Measurements from ENCODE around the gene NAA40. TPM values are rescaled to one million over a fixed set of nuclear protein-coding genes. Genes with fewer than 3 reads are reported as not detected.

The NAA40 gene
- polyA plus RNA-seq, 1 experiment, result 16.1 TPM

- ChIA-PET CTCF (interaction anchor here (0.6 to 1.5 kb wide), 2 partner anchors 9 to 157 kb away, joined by 3 read pairs; no protein-coding TSS in a partner anchor), POLR2A (no interaction called here)
- no peak for TF ChIP-seq CTCF (IDR thresholded peaks at IDR 0.05; ENCODE audit: insufficient read depth, low read depth, low read length)
- DNase-seq (ENCODE audit: low read depth), result no peak
- Histone ChIP-seq H3K27me3 (ENCODE audit: control insufficient read depth, insufficient read depth, low read length) (no peaks in the 10 kb centered on the region), H3K4me3 (ENCODE audit: low read depth, low read length) (no peak overlapping the region), H3K36me3 (ENCODE audit: control insufficient read depth, insufficient read depth, low read length) (peaks cover 24% of the 10 kb centered on the region)
Measured at GRCh38 chr11:63996512-63996911, 57.7 kb downstream of the NAA40 start.

GRCh38 chr11:63997104-63997700, 58.4 kb downstream of the NAA40 start:
- Histone ChIP-seq H3K27me3 (ENCODE audit: control insufficient read depth, insufficient read depth, low read length) (no peaks in the 10 kb centered on the region), H3K4me3 (ENCODE audit: low read depth, low read length) (no peak overlapping the region), H3K36me3 (ENCODE audit: control insufficient read depth, insufficient read depth, low read length) (peaks cover 24% of the 10 kb centered on the region)
- DNase-seq (ENCODE audit: low read depth), result no peak
- ChIA-PET CTCF (interaction anchor here (1.0 to 6.8 kb wide), 3 partner anchors 9 to 160 kb away, joined by 3 to 239 read pairs (median 3); no protein-coding TSS in a partner anchor), POLR2A (no interaction called here)
- no peak for TF ChIP-seq CTCF (IDR thresholded peaks at IDR 0.05; ENCODE audit: insufficient read depth, low read depth, low read length)

- no peaks in the 10 kb centered on the region for H3K27me3 ChIP-seq (ENCODE audit: control insufficient read depth, insufficient read depth, low read length)
- TF ChIP-seq CTCF (IDR thresholded peaks at IDR 0.05; ENCODE audit: insufficient read depth, low read depth, low read length), result no peak
- ChIA-PET POLR2A (no interaction called here), CTCF (interaction anchor here (1.0 to 6.8 kb wide), 4 partner anchors 9 to 303 kb away, joined by 3 to 239 read pairs (median 3); no protein-coding TSS in a partner anchor)
- DNase-seq (ENCODE audit: low read depth), result no peak
- peaks cover 24% of the 10 kb centered on the region for H3K36me3 ChIP-seq (ENCODE audit: control insufficient read depth, insufficient read depth, low read length)
- H3K4me3 ChIP-seq (ENCODE audit: low read depth, low read length), result no peak overlapping the region
Measured at GRCh38 chr11:63997801-63998337, 59.1 kb downstream of the NAA40 start.

- peaks cover 23% of the 10 kb centered on the region for H3K36me3 ChIP-seq (ENCODE audit: control insufficient read depth, insufficient read depth, low read length)
- CTCF ChIA-PET, result interaction anchor here (1.0 to 6.8 kb wide), 8 partner anchors 8 to 302 kb away, joined by 3 to 239 read pairs (median 4); no protein-coding TSS in a partner anchor
- TF ChIP-seq CTCF (IDR thresholded peaks at IDR 0.05; ENCODE audit: insufficient read depth, low read depth, low read length), result no peak
- H3K27me3 ChIP-seq (ENCODE audit: control insufficient read depth, insufficient read depth, low read length), result no peaks in the 10 kb centered on the region
- POLR2A ChIA-PET, result no interaction called here
- no peak overlapping the region for H3K4me3 ChIP-seq (ENCODE audit: low read depth, low read length)
- no peak for DNase-seq (ENCODE audit: low read depth)
Measured at GRCh38 chr11:63998558-63999348, 60.0 kb downstream of the NAA40 start.

Measured in BJ (cell line).